ENCODE data around the gene YKT6.

- TF ChIP-seq EZH2 (IDR thresholded peaks at IDR 0.05; ENCODE audit: borderline replicate concordance, insufficient read depth, low read depth, low read length, poor library complexity, severe bottlenecking) (no peak), CTCF (IDR thresholded peaks at IDR 0.05) (no peak)
These were observed 25.0 kb downstream of the YKT6 start for GRCh38 chr7:44225566-44226395.

Data from B cell (primary cell).